ENCODE results near the gene MTHFD1L.

Gene MTHFD1L

DNA sequence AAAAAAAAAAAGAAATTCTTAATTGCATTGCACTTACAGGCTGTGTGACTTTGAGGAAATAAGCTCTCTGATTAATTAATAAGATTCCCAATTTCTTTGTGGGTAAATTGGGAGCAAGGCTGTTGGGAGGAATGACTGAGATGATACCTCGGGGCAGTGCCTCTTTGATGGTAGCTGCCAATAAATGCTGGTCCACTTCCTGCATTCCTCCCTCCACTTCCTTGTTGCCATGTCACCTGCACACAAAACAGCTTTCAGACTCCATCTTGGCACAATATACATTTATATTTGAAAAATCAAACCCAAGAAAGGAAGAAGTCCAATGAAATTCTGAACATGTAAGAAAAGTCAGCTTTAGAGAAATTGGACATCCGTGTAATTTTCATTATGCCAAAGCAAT, 45.1 kb downstream of the MTHFD1L start:
- TF ChIP-seq FOXP2 (optimal IDR thresholded peaks at IDR 0.05; ENCODE audit: borderline replicate concordance, extremely low read depth, extremely low read length, insufficient read depth) (no peak), SIN3A (IDR thresholded peaks at IDR 0.05; ENCODE audit: borderline replicate concordance, insufficient read depth, low read length) (no peak), TAF1 (IDR thresholded peaks at IDR 0.05; ENCODE audit: borderline replicate concordance, insufficient read depth, low read length) (no peak), POLR2AphosphoS5 (IDR thresholded peaks at IDR 0.05; ENCODE audit: low read depth, low read length) (no peak)
- TF ChIP-seq, protein P1, sequence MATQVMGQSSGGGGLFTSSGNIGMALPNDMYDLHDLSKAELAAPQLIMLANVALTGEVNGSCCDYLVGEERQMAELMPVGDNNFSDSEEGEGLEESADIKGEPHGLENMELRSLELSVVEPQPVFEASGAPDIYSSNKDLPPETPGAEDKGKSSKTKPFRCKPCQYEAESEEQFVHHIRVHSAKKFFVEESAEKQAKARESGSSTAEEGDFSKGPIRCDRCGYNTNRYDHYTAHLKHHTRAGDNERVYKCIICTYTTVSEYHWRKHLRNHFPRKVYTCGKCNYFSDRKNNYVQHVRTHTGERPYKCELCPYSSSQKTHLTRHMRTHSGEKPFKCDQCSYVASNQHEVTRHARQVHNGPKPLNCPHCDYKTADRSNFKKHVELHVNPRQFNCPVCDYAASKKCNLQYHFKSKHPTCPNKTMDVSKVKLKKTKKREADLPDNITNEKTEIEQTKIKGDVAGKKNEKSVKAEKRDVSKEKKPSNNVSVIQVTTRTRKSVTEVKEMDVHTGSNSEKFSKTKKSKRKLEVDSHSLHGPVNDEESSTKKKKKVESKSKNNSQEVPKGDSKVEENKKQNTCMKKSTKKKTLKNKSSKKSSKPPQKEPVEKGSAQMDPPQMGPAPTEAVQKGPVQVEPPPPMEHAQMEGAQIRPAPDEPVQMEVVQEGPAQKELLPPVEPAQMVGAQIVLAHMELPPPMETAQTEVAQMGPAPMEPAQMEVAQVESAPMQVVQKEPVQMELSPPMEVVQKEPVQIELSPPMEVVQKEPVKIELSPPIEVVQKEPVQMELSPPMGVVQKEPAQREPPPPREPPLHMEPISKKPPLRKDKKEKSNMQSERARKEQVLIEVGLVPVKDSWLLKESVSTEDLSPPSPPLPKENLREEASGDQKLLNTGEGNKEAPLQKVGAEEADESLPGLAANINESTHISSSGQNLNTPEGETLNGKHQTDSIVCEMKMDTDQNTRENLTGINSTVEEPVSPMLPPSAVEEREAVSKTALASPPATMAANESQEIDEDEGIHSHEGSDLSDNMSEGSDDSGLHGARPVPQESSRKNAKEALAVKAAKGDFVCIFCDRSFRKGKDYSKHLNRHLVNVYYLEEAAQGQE (IDR thresholded peaks at IDR 0.05; ENCODE audit: insufficient read depth in 1 of 2, low read depth in 2 of 2, low read length in 2 of 2) = no peak

DNA sequence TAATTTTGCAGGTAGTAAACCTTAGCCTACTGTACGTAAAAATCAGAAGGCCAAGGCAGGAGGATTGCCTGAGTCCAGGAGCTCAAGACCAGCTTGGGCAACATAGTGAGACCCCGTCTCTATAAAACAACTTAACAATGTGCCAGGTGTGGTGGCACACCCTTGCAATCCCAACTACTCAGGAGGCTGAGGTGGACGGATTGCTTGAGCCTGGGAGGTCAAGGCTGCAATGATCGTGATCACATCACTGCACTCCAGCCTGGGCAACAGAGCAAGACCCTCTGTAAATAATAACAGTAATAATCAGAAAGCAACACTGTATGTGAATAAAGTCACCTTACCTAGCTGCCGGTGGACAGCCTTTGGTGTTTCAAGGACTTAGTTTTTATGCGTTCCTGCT, 48.9 kb downstream of the MTHFD1L start:
- TF ChIP-seq, protein P1 (IDR thresholded peaks at IDR 0.05; ENCODE audit: insufficient read depth in 1 of 2, low read depth in 2 of 2, low read length in 2 of 2) = no peak
- TF ChIP-seq FOXP2 (optimal IDR thresholded peaks at IDR 0.05; ENCODE audit: borderline replicate concordance, extremely low read depth, extremely low read length, insufficient read depth) (no peak), TAF1 (IDR thresholded peaks at IDR 0.05; ENCODE audit: borderline replicate concordance, insufficient read depth, low read length) (no peak), SIN3A (IDR thresholded peaks at IDR 0.05; ENCODE audit: borderline replicate concordance, insufficient read depth, low read length) (no peak), POLR2AphosphoS5 (IDR thresholded peaks at IDR 0.05; ENCODE audit: low read depth, low read length) (no peak)

DNA sequence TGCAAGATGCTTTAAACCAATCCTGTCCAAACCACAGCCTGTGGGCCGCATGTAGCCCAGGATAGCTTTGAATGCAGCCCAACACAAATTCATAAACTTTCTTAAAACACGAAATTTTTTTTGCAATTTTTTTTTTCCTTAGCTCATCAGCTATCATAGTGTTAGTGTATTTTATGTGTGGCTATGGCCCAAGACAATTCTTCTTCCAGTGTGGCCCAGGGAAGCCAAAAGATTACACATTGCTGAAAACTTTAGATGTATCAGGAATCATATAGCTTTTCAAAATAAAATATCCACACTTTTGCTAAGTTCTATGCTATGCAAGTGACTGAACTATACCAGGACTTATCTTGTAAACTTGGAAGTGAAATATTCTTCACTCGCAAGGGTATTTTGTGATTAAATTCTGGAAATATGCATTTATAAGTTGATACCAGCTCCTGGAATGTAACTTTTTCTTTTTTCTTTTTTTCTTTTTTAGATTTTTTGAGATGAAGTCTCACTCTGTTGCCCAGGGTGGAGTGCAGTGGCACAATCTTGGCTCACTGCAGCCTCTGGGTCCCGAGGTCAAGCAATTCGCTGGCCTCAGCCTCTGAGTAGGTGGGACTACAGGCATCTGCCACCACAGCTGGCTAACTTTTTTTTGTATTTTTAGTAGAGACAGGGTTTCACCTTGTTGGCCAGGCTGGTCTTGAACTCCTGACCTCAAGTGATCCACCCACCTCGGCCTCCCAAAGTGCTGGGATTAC, 49.8 kb downstream of the MTHFD1L start:
- TF ChIP-seq FOXP2 (optimal IDR thresholded peaks at IDR 0.05; ENCODE audit: borderline replicate concordance, extremely low read depth, extremely low read length, insufficient read depth) = no peak

DNA sequence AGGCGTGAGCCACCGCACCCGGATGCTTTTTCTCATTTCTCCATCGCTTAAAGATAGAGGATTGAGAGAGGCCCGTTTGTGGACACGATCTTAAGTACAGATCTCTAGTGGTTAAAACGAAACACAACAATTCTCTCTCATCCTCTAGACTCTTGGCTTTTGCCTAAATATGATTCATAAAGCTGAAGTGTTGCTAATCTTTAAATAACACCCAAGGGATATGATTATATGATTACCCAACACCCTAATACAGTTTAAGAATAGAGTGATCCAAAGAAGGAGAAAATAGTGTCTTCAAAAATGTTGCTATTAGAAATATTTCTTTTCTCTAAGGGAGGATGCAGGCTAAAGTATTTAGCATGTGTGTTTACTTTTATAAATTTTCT, 50.4 kb downstream of the MTHFD1L start:
- TF ChIP-seq, protein P1 (IDR thresholded peaks at IDR 0.05; ENCODE audit: insufficient read depth in 1 of 2, low read depth in 2 of 2, low read length in 2 of 2) = no peak
- TF ChIP-seq POLR2AphosphoS5 (IDR thresholded peaks at IDR 0.05; ENCODE audit: low read depth, low read length) = no peak
- TF ChIP-seq TAF1 (IDR thresholded peaks at IDR 0.05; ENCODE audit: borderline replicate concordance, insufficient read depth, low read length) = no peak
- no peak for TF ChIP-seq SIN3A (IDR thresholded peaks at IDR 0.05; ENCODE audit: borderline replicate concordance, insufficient read depth, low read length)
- TF ChIP-seq FOXP2 (optimal IDR thresholded peaks at IDR 0.05; ENCODE audit: borderline replicate concordance, extremely low read depth, extremely low read length, insufficient read depth) = no peak

DNA sequence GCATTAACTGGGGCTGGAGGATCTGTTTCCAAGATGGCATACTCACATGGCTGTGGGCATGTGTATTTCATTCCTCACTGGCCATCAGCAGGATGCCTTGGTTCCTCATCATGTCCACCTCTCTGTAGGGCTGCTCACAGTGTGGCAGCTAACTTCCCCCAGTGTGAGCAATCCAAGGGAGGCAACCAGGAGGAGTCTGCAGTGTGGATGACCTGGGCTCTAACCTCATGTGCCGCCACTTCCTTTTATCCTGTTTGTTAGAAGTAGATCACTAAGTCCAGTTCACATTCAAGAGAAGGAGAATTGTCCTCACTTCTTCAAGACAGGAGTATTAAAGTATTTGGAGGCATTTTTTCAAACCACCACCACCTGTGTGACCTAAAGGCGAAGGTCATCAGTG, 54.4 kb downstream of the MTHFD1L start:
- TF ChIP-seq, protein P1 (IDR thresholded peaks at IDR 0.05; ENCODE audit: insufficient read depth in 1 of 2, low read depth in 2 of 2, low read length in 2 of 2) = no peak
- TF ChIP-seq POLR2AphosphoS5 (IDR thresholded peaks at IDR 0.05; ENCODE audit: low read depth, low read length) (no peak), FOXP2 (optimal IDR thresholded peaks at IDR 0.05; ENCODE audit: borderline replicate concordance, extremely low read depth, extremely low read length, insufficient read depth) (no peak), SIN3A (IDR thresholded peaks at IDR 0.05; ENCODE audit: borderline replicate concordance, insufficient read depth, low read length) (no peak), TAF1 (IDR thresholded peaks at IDR 0.05; ENCODE audit: borderline replicate concordance, insufficient read depth, low read length) (no peak)
